Prostate gland (tissue), 2 donors: ENCODE measurements around the gene EPYC.

ENCODE experiments used
- CTCF ChIP-seq, 4 experiments: fragments of 200-600 bp in 2 of 4; fragments of 450-650 bp in 2 of 4; sonication (generic) in 2 of 4; IDR thresholded peaks; 1 replicate in 3 of 4; 2 replicates in 1 of 4; pipeline ENCODE4 v1.5.1; 2016 to 2019; ENCODE audit warnings: antibody characterized with exemption in 4 of 4, mild to moderate bottlenecking in 2 of 4, moderate library complexity in 2 of 4
- POLR2A ChIP-seq: fragments of 450-650 bp; IDR thresholded peaks from one replicate; pipeline ENCODE4 v1.6.1; 2016; ENCODE audit warnings: antibody characterized with exemption, mild to moderate bottlenecking
- POLR2AphosphoS5 ChIP-seq: sonication (generic); formaldehyde crosslinking; IDR thresholded peaks from one replicate; pipeline ENCODE4 v1.6.1; 2017; ENCODE audit warnings: antibody characterized with exemption

GRCh38 chr12:90965204-90965603 lies 39.6 kb downstream of the EPYC start:
- TF ChIP-seq POLR2A = no peak
- TF ChIP-seq CTCF (IDR thresholded peaks at IDR 0.05) = no peak
- TF ChIP-seq POLR2AphosphoS5 = no peak
